CD8-positive, alpha-beta memory T cell (primary cell): ENCODE data around the gene KDSR. TPM values are rescaled to one million over a fixed set of nuclear protein-coding genes. Genes with fewer than 3 reads are reported as not detected.
A peak's percentile ranks its signal among the peaks of the same experiment; 100 is the strongest.

Experiments
- CTCF ChIA-PET: fragments of 350-600 bp; sonication (Branson Sonifier 250); formaldehyde crosslinking; loops from one replicate; lab custom pipeline; 2021; ENCODE audit warnings: antibody characterized with exemption; lab: Charles Lee
- POLR2A ChIA-PET: fragments of 350-600 bp; sonication (Branson Sonifier 250); formaldehyde crosslinking; loops from one replicate; lab custom pipeline; 2021; ENCODE audit warnings: antibody characterized with exemption; lab: Charles Lee
- DNase-seq, 5 donors: peaks; one replicate each; pipeline versions ENCODE4 v3.0.0 to v3.0.0-alpha.2; 2020 to 2022; ENCODE audit warnings: mixed read lengths in 1 of 5
- H3K27ac ChIP-seq: one replicate; pipeline ENCODE4 v1.7.0; 2013; ENCODE audit warnings: low read depth, mild to moderate bottlenecking, low read length, moderate library complexity
- H3K27me3 ChIP-seq: 2 replicates; pipeline ENCODE4 v1.7.0; 2013; ENCODE audit warnings: low read length, mild to moderate bottlenecking; ENCODE audit not compliant: insufficient read depth, poor library complexity, severe bottlenecking
- H3K36me3 ChIP-seq: 2 replicates; pipeline ENCODE4 v1.7.0; 2013; ENCODE audit warnings: mild to moderate bottlenecking, low read length, moderate library complexity; ENCODE audit not compliant: insufficient read depth
- H3K4me1 ChIP-seq: 2 replicates; pipeline ENCODE4 v1.7.0; 2013; ENCODE audit warnings: mild to moderate bottlenecking, low read length, moderate library complexity; ENCODE audit not compliant: insufficient read depth
- H3K4me3 ChIP-seq: 2 replicates; pipeline ENCODE4 v1.7.0; 2013; ENCODE audit warnings: mild to moderate bottlenecking, low read length
- H3K9me3 ChIP-seq: 2 replicates; pipeline ENCODE4 v1.7.0; 2013; ENCODE audit warnings: mild to moderate bottlenecking, low read length
- H3K27ac Mint-ChIP-seq, 8 donors: one replicate each; pipeline ENCODE4 v1.8.0; 2020 to 2021; ENCODE audit warnings: mixed read lengths in 8 of 8, mild to moderate bottlenecking in 6 of 8, inconsistent platforms in 3 of 8, moderate library complexity in 3 of 8
- H3K27me3 Mint-ChIP-seq, 2 donors: one replicate each; pipeline ENCODE4 v1.8.0; 2020 to 2021; ENCODE audit warnings: mixed read lengths in 2 of 2, mild to moderate bottlenecking in 1 of 2, moderate library complexity in 1 of 2
- H3K36me3 Mint-ChIP-seq, 3 donors: one replicate each; pipeline ENCODE4 v1.8.0; 2020 to 2021; ENCODE audit warnings: mixed read lengths in 3 of 3, inconsistent platforms in 1 of 3, mild to moderate bottlenecking in 1 of 3
- H3K4me1 Mint-ChIP-seq, 3 donors: one replicate each; pipeline ENCODE4 v1.8.0; 2020 to 2021; ENCODE audit warnings: mixed read lengths in 3 of 3, inconsistent platforms in 1 of 3, mild to moderate bottlenecking in 1 of 3
- H3K4me3 Mint-ChIP-seq, 7 donors: one replicate each; pipeline ENCODE4 v1.8.0; 2020 to 2021; ENCODE audit warnings: mixed read lengths in 7 of 7, mild to moderate bottlenecking in 6 of 7, moderate library complexity in 4 of 7, inconsistent platforms in 2 of 7
- H3K9me3 Mint-ChIP-seq, 5 donors: one replicate each; pipeline ENCODE4 v1.8.0; 2020 to 2022; ENCODE audit warnings: mixed read lengths in 5 of 5, mild to moderate bottlenecking in 3 of 5, moderate library complexity in 2 of 5, inconsistent platforms in 1 of 5
- polyA plus RNA-seq: library from polyadenylated mRNA; unstranded; fragments of 300-500 nt; fragmentation: Illumina TruSeq; gene quantifications from one replicate; pipeline ENCODE4 v1.2.3, GENCODE V29; 2021
- total RNA-seq, 2 experiments: library from RNA; stranded (reverse); gene quantifications; one replicate each; pipeline ENCODE4 v1.2.3, GENCODE V29; 2021

The KDSR gene, protein sequence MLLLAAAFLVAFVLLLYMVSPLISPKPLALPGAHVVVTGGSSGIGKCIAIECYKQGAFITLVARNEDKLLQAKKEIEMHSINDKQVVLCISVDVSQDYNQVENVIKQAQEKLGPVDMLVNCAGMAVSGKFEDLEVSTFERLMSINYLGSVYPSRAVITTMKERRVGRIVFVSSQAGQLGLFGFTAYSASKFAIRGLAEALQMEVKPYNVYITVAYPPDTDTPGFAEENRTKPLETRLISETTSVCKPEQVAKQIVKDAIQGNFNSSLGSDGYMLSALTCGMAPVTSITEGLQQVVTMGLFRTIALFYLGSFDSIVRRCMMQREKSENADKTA
- total RNA-seq: 10 to 100 TPM; 52.1 to 55.3 TPM
- polyA plus RNA-seq: 103 TPM

DNA sequence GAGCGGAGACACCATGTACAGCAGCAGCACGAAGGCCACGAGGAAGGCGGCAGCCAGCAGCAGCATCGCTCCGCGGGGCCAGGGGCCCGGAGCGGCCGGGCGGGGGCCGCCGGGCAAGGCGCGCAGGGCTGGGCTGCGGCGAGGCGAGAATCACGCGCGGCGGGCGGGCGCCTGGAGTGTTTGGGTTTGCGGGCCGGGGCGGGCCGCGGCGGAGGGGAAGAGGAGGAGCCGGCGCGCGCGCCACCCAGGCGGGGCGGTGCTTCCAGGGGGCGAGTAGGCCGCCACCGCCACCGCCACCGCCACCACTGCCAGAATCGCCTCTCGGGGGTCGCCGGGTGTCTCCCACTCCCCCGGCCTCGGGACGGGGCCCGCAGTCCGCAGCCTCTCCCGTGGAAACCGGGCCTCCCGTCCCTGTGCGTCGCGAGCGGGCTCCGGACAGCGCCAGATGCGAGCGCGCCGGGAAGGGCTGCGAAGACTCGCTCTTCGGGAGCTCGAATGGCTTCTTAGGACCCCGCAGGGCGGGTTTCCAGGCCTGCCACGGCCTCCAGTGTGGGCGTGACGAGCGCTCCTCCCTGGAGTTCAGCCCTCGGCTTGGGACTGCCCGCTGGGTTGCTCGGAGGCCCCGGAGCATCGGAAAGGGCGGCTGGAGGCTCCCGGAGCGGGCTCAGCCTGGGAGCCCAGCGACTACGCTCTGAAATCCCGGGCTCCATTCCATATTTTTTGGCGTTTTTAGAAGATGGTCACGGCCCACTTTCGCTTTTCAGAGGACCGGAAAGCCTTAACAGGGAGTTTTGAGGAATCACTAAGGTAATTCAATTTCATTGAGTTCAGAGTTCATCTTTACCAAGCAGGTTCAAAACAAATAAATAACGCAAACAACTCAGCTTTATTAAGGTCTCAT lies at the start of gene KDSR:
TSS of gene KDSR (minus strand) at position 154 of the 901 bp plus-strand sequence. CDS start at position 66, 88 bp downstream.
- Histone ChIP-seq H3K27me3 (no peaks in the 10 kb centered on the region), H3K36me3 (no peaks in the 10 kb centered on the region), H3K4me1 (peaks cover 36% of the 10 kb centered on the region), H3K27ac (peak within 1 kb of the TSS; percentile 53), H3K9me3 (no peaks in the 10 kb centered on the region), H3K4me3 (peak within 1 kb of the TSS; percentile 94)
- Mint-ChIP-seq H3K4me1 (peaks cover 45 to 50% (median 47%) of the 10 kb centered on the region in 3 donors), H3K27ac (peak within 1 kb of the TSS; percentile 77 to 94 (median 90)), H3K36me3 (peaks cover 0 to 14% (median 0%) of the 10 kb centered on the region in 3 donors), H3K27me3 (no peaks in the 10 kb centered on the region), H3K9me3 (no peaks in the 10 kb centered on the region), H3K4me3 (peak within 1 kb of the TSS; percentile 90 to 97 (median 95))
- CTCF ChIA-PET: interaction anchor here (0.9 to 1.9 kb wide), 4 partner anchors 11 to 72 kb away, joined by 3 to 4 read pairs (median 4); no protein-coding TSS in a partner anchor
- DNase-seq: peak; percentile 74 to 84 (median 79)
- POLR2A ChIA-PET: interaction anchor here (0.7 to 1.3 kb wide), 4 partner anchors 46 to 845 kb away, joined by 3 to 4 read pairs (median 3); partner anchors contain the start of genes VPS4B and ZCCHC2

DNA sequence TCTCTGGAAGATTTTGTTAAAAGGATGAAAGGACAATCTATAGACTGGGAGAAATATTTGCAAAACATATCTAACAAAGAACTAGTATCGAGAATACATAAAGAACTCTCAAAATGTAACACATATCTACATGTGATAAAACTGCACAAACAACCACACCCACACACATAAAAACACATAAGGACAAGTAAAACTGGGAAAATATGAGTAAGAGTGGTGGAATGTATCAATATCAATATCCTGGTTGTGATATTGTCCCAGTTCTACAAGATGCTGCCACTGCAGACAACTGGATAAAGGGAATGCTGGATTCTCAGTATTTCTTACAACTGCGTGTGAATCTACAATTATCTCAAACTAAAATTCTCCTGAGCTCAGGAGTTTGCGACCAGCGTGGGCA lies 45.9 kb upstream of the KDSR start:
- Mint-ChIP-seq H3K4me1 (peaks cover 48 to 68% (median 54%) of the 10 kb centered on the region in 3 donors), H3K4me3 (peak overlapping the region in 1 of 7 donors; percentile 15), H3K9me3 (no peaks in the 10 kb centered on the region), H3K27me3 (no peaks in the 10 kb centered on the region), H3K36me3 (peaks cover 0 to 57% (median 10%) of the 10 kb centered on the region in 3 donors), H3K27ac (peak overlapping the region in 2 of 8 donors; percentile 34 to 39)
- H3K4me3 ChIP-seq: no peak overlapping the region
- peaks cover 31% of the 10 kb centered on the region for H3K4me1 ChIP-seq
- POLR2A ChIA-PET: no interaction called here
- DNase-seq: no peak
- H3K36me3 ChIP-seq: peaks cover 40% of the 10 kb centered on the region
- no peak overlapping the region for H3K27ac ChIP-seq
- no peaks in the 10 kb centered on the region for H3K27me3 ChIP-seq
- CTCF ChIA-PET: no interaction called here
- no peaks in the 10 kb centered on the region for H3K9me3 ChIP-seq

DNA sequence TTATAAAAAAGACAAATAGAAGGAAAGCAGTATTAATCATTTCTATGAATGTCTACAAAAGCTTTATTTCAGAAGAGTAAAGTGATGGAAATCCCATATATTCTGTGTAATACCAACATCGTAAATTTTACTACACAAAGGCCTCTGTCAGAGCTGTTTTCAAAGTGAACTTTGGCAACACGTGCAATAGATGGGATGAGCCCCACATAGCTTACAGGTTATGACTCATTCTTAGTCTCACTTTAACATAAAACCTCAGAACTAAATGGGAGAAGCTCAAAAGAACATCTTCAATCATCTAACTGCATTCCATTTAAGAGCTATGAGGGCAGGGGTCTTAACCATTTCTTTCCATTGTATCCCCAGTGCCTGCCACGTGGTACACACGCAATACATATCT lies 43.8 kb upstream of the KDSR start:
- Histone ChIP-seq H3K27me3 (no peaks in the 10 kb centered on the region), H3K27ac (no peak overlapping the region), H3K4me3 (no peak overlapping the region), H3K9me3 (no peaks in the 10 kb centered on the region), H3K4me1 (peaks cover 24% of the 10 kb centered on the region), H3K36me3 (peaks cover 37% of the 10 kb centered on the region)
- DNase-seq: no peak
- ChIA-PET POLR2A (interaction anchor here (0.8 to 2.5 kb wide), 2 partner anchors 11 to 560 kb away, joined by 3 to 10 read pairs; partner anchors contain the start of gene VPS4B), CTCF (interaction anchor here (0.9 kb wide), 1 partner anchor 29 kb away, joined by 3 read pairs; no protein-coding TSS in a partner anchor)
- Mint-ChIP-seq H3K36me3 (peaks cover 0 to 76% (median 11%) of the 10 kb centered on the region in 3 donors), H3K27me3 (no peaks in the 10 kb centered on the region), H3K4me1 (peaks cover 56 to 86% (median 64%) of the 10 kb centered on the region in 3 donors), H3K9me3 (no peaks in the 10 kb centered on the region), H3K27ac (peak overlapping the region in 2 of 8 donors; percentile 30 to 76), H3K4me3 (no peak overlapping the region)

DNA sequence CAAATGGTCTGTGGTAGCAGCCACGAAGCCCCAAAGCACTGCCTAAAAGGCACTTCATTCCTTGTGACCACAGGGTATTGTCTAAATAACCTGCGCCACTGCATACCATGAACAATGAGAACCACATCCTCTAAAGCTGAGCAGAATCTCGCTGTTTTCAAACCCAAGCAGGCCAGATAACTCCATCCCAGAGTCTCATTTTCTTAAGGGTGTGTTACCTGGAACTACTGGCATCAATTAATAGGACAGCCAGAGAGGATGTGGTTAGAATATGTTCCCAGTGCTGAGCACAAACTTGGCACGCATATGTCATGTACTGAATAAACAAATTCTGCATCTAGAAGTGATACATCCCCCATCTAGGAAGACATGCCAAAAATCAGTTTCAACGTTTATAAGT lies 42.3 kb upstream of the KDSR start:
- Histone ChIP-seq H3K9me3 (no peaks in the 10 kb centered on the region), H3K36me3 (peaks cover 33% of the 10 kb centered on the region), H3K27me3 (no peaks in the 10 kb centered on the region), H3K27ac (no peak overlapping the region), H3K4me1 (peaks cover 24% of the 10 kb centered on the region), H3K4me3 (no peak overlapping the region)
- ChIA-PET CTCF (no interaction called here), POLR2A (no interaction called here)
- Mint-ChIP-seq H3K27me3 (no peaks in the 10 kb centered on the region), H3K36me3 (peaks cover 0 to 80% (median 7%) of the 10 kb centered on the region in 3 donors), H3K4me3 (no peak overlapping the region), H3K27ac (peak overlapping the region; percentile 21 to 75 (median 62)), H3K4me1 (peaks cover 51 to 75% (median 64%) of the 10 kb centered on the region in 3 donors), H3K9me3 (no peaks in the 10 kb centered on the region)
- no peak for DNase-seq

DNA sequence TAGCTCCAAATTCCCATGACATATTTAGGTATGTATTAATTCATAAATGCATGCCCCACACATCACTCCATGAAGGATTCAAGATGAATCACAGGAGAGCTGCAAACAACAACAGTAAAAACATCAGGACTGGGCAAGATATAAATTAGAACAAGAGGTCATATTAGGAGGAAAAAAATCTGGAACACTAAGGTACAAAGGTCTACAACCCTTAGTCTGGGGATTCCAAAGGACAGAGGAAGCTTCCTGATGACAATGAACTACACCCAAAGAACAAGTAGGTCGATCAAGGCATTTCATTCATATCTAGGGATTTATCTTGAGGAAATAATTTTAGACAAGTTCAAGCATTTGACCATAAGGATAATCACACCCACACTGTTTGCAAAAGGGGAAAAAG lies 40.7 kb upstream of the KDSR start:
- POLR2A ChIA-PET: interaction anchor here (1.1 kb wide), 1 partner anchor 17 kb away, joined by 4 read pairs; no protein-coding TSS in a partner anchor
- H3K27me3 Mint-ChIP-seq: no peaks in the 10 kb centered on the region
- Histone ChIP-seq H3K4me3 (no peak overlapping the region), H3K9me3 (no peaks in the 10 kb centered on the region), H3K27me3 (no peaks in the 10 kb centered on the region), H3K36me3 (peaks cover 33% of the 10 kb centered on the region), H3K27ac (no peak overlapping the region), H3K4me1 (peaks cover 24% of the 10 kb centered on the region)
- H3K36me3 Mint-ChIP-seq: peaks cover 12 to 84% (median 15%) of the 10 kb centered on the region in 3 donors
- peak overlapping the region in 4 of 8 donors; percentile 2 to 56 (median 24) for H3K27ac Mint-ChIP-seq
- H3K4me3 Mint-ChIP-seq: no peak overlapping the region
- H3K9me3 Mint-ChIP-seq: no peaks in the 10 kb centered on the region
- DNase-seq: no peak
- CTCF ChIA-PET: no interaction called here
- H3K4me1 Mint-ChIP-seq: peaks cover 43 to 66% (median 55%) of the 10 kb centered on the region in 3 donors

DNA sequence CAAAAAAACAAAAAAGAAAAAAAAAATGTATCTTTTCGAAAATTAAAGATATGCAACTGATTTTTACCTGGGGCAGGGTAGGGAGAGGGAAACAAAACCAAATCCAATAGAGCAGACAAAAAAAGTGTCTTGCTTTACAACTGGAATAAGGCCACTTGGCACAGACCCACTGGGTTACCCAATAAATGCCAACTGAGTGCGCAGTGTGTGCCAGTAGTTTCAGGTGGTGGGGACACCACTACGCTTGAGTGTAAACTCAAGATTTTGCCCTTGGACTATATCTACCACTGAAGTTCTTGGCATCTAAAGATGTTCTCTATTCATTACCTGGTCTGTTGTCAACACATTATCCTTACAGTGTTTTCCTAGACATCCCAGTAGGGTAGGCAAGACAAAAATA lies 39.0 kb upstream of the KDSR start:
- Histone ChIP-seq H3K27me3 (no peaks in the 10 kb centered on the region), H3K9me3 (no peaks in the 10 kb centered on the region), H3K27ac (no peak overlapping the region), H3K36me3 (peaks cover 29% of the 10 kb centered on the region), H3K4me1 (peaks cover 22% of the 10 kb centered on the region), H3K4me3 (no peak overlapping the region)
- Mint-ChIP-seq H3K4me1 (peaks cover 35 to 55% (median 45%) of the 10 kb centered on the region in 3 donors), H3K27me3 (no peaks in the 10 kb centered on the region), H3K4me3 (no peak overlapping the region), H3K36me3 (peaks cover 13 to 88% (median 18%) of the 10 kb centered on the region in 3 donors), H3K9me3 (no peaks in the 10 kb centered on the region), H3K27ac (peak overlapping the region in 2 of 8 donors; percentile 43 to 63)
- ChIA-PET POLR2A (no interaction called here), CTCF (no interaction called here)
- DNase-seq: no peak

DNA sequence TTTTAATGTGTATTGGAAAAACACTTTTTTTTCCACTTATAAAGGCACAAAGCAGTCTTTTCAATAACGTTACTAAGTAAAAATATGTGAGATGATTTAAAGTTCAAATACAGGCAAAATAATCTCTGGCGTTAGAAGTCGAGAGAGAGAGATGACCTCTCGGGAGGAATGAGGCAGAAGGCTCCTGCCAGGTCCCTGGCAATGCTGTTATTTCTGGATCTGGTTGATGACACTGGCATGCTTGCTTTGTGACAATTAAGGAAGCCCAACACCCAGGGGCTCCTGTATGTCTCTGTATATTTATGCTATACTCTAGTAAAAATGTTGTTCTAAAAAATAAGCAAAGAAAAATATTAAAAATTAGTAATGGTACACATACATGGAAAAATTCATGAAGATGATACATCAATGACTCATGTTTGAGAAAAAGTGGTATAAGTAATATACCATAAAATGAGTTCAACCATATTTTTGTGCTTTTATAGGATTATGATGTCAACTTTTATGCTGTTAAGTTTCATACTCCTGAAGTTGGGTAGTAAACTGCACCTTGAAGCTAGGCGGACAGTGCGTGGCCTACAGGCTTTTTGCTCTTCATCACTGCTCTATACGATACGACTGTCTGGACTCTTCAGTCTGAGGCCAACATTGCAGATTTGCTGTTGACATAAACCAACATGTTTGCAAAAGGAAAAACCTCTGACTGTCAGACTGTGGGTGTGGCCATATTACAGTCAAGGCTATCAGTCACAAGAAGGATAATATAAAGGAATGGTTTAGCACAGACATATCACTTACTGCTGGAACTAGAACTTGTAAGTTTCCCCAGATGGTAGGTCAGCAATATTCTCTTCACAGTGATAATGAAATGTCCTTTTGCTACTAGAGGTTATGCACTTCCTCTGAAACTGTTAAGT lies 35.5 kb upstream of the KDSR start:
- POLR2A ChIA-PET: no interaction called here
- H3K27ac Mint-ChIP-seq: peak overlapping the region in 3 of 8 donors; percentile 31 to 56 (median 52)
- peaks cover 20 to 43% (median 34%) of the 10 kb centered on the region in 3 donors for H3K4me1 Mint-ChIP-seq
- Histone ChIP-seq H3K9me3 (no peaks in the 10 kb centered on the region), H3K4me3 (no peak overlapping the region), H3K4me1 (no peaks in the 10 kb centered on the region), H3K27me3 (no peaks in the 10 kb centered on the region), H3K36me3 (peaks cover 14% of the 10 kb centered on the region), H3K27ac (no peak overlapping the region)
- H3K4me3 Mint-ChIP-seq: no peak overlapping the region
- peaks cover 14 to 80% (median 23%) of the 10 kb centered on the region in 3 donors for H3K36me3 Mint-ChIP-seq
- CTCF ChIA-PET: no interaction called here
- DNase-seq: no peak
- no peaks in the 10 kb centered on the region for H3K9me3 Mint-ChIP-seq
- H3K27me3 Mint-ChIP-seq: no peaks in the 10 kb centered on the region
